NCI-H146 treated with DMSO at 0.1 percent for 48 hours (cell line): Measurements from ENCODE around the gene NR6A1.

Experiments
- DNase-seq: peaks from one replicate; lab custom pipeline; 2025; ENCODE audit not compliant: unreplicated experiment; lab: John Stamatoyannopoulos, UW

Gene NR6A1

GRCh38 chr9:124730772-124731171 is 40.3 kb downstream of the NR6A1 start:
- DNase-seq, result no peak

GRCh38 chr9:124726886-124727285 is 44.2 kb downstream of the NR6A1 start:
- DNase-seq, result no peak

- no peak for DNase-seq
Observed at GRCh38 chr9:124725068-124725452, 46.1 kb downstream of the NR6A1 start.

- DNase-seq, result no peak
Observed at GRCh38 chr9:124724415-124725067, 46.6 kb downstream of the NR6A1 start.

- no peak for DNase-seq
Observed at GRCh38 chr9:124723352-124723751, 47.8 kb downstream of the NR6A1 start.

- DNase-seq, result no peak
Observed at GRCh38 chr9:124721109-124721906, 49.8 kb downstream of the NR6A1 start.

- DNase-seq, result no peak
Observed at GRCh38 chr9:124720429-124721108, 50.5 kb downstream of the NR6A1 start.

GRCh38 chr9:124718928-124719327 is 52.2 kb downstream of the NR6A1 start:
- no peak for DNase-seq

GRCh38 chr9:124717597-124717996 is 53.5 kb downstream of the NR6A1 start:
- DNase-seq, result no peak

- DNase-seq, result no peak
Observed at GRCh38 chr9:124716808-124717207, 54.3 kb downstream of the NR6A1 start.

GRCh38 chr9:124710766-124711165 is 60.3 kb downstream of the NR6A1 start:
- no peak for DNase-seq

- no peak for DNase-seq
Observed at GRCh38 chr9:124709292-124709690, 61.8 kb downstream of the NR6A1 start.

GRCh38 chr9:124708633-124709291 is 62.3 kb downstream of the NR6A1 start:
- no peak for DNase-seq

- DNase-seq, result no peak
Observed at GRCh38 chr9:124708074-124708473, 63.0 kb downstream of the NR6A1 start.

- DNase-seq, result no peak
Observed at GRCh38 chr9:124707666-124708065, 63.4 kb downstream of the NR6A1 start.

- DNase-seq, result no peak
Observed at GRCh38 chr9:124706685-124707084, 64.4 kb downstream of the NR6A1 start.

GRCh38 chr9:124699575-124699974 is 71.5 kb downstream of the NR6A1 start:
- no peak for DNase-seq

GRCh38 chr9:124698265-124698664 is 72.8 kb downstream of the NR6A1 start:
- DNase-seq, result no peak

- DNase-seq, result no peak
Observed at GRCh38 chr9:124697326-124698200, 73.5 kb downstream of the NR6A1 start.

- DNase-seq, result no peak
Observed at GRCh38 chr9:124696101-124696500, 75.0 kb downstream of the NR6A1 start.
